HG03442 (cell line): ENCODE measurements around the gene DIO3.
"Not testable (repeated sequence)": the region's sequence is repeated elsewhere in the genome, so short reads cannot be mapped to it uniquely, and the experiment has no call there.

Experiments used
- ATAC-seq: cut with Tn5 transposase; IDR thresholded peaks from one replicate; pipeline ENCODE4 v1.9.1; 2021; ENCODE audit warnings: mild to moderate bottlenecking, moderate library complexity; ENCODE audit not compliant: unreplicated experiment

Gene DIO3

GRCh38 chr14:101557811-101558738 is 3.2 kb upstream of the DIO3 start:
- no peak for ATAC-seq

DNA sequence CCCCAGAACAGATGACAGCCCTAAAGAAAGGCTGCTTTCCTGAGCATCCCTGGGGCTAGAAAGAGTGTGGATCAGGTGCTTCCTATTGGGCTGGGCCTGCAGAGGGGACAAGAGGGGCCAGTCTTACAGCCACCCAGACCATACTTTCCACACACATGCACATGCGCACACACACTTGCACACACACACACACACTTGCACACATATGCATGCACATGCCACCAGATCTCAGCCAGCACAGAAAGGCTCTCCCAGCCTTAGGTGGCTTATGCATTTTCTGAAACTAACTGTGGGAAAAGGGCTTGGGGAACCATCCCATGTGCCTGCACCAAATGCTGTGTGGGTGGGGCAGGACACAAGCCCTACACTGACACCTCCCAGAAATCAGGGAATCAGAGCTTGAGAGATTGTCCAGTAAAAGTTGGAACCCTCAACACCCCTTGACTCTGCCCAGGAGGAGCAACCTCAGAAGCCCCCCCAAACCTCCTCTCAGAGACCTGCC is 2.5 kb upstream of the DIO3 start:
- no peak for ATAC-seq

DNA sequence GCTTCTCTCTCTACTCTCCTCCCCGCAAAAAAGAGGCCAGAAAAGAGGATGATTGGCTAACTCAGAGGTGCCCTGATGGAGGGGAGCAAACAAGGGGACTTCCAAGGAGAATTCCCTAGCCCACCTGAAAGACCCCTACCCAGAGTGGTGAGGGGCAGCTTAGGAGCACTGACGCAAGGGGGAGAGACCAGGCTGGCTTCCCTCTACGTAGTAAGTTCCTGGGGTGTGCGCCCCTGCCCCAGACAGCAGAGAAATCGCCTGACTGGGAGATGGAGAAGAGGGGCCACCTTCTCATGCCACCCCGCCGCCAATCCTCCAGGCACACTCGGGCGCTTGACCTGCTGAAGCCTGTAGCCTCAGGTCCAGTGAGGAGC is 2.1 kb upstream of the DIO3 start:
- no peak for ATAC-seq

DNA sequence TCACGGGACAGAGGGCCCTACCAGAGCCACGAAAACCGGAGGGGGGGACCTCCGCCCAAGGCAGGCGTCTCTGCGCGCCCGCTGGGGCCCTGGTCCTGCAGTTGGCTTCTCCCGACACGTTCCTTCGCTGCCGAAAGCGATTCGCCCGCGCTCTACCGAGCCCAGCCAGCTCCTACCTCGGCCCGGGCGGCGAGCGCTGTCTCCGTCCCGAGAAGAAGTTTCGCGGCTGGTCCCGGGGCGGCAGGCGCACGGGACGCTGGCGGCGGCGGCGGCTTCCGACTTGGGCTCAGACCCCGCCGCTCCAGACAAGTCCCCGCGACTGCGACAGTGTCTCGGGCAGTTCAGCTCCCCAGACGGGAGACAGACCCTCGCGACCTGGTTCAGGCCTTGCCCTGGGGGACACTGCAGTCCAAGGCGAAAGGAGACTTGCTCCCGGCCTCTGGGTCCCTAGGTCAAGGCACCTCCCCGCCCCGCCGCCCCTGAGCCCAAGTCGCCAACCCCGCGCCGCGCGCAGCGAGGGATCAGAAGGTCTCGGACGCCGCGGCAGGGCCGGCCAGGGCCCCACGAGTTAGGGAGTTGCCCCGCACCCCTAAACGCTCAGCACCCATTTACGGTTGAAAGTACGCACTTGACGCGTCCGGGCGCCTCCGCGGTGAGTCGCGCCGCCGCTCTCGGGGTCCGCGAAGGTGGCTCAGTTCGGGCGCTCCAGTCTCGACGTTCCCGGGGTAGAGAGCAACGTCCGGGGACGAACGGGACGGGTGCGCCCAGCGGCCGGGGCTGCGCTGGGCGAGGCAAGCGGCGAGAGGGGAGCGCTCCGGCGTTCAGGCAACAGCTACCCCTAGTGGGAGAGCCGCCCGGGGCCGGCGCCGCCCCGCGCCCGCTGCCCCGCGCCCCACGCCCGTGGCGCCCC is 1.4 kb upstream of the DIO3 start:
- ATAC-seq = no peak

GRCh38 chr14:101560534-101561113 is 671 bp upstream of the DIO3 start:
- no peak for ATAC-seq

DNA sequence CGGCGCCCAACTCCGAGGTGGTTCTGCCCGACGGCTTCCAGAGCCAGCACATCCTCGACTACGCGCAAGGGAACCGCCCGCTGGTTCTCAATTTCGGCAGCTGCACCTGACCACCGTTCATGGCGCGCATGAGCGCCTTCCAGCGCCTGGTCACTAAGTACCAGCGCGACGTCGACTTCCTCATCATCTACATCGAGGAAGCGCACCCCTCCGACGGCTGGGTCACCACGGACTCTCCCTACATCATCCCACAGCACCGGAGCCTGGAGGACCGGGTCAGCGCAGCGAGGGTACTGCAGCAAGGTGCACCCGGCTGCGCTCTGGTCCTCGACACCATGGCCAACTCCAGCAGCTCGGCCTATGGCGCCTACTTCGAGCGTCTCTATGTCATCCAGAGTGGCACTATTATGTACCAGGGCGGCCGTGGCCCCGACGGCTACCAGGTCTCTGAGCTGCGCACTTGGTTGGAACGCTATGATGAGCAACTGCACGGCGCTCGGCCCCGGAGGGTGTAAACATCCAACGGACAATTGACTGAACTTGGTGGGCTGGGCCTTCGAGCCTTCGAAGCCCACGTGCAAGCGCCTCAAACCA is 699 bp downstream of the DIO3 start:
- ATAC-seq = no peak

DNA sequence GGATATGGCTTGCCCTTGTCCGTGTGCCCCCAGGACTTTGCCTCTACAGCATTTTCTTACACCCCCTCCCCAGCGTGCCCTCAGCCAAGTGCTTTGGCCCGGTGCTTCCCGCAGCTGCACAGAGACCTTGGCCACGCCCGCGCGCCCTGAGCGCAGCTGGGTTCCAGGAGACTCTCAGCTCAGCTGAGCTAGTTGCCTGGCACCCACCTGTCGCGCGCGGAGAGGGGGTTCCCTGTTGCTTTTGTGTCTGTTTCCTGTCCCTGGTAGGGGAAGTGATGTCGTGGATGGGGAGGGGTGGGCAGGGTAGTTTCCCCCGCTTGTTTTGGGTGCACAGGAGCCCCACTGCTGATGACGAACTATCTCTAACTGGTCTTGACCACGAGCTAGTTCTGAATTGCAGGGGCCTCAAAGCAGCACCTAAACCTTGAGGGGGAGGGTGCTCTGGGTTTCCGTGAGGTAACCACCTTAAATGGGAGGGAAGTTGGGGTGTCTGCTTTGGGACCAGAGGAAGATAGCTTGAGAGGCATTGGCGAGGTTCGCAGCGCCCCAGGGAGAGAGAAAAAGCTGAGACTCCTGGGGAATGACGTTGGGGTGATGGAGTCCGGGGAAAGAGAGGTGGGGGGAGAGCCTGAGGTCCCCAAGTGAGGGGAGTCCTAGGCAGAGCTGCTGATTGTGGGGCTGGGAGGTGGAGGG is 1.5 kb downstream of the DIO3 start:
- ATAC-seq = no peak

DNA sequence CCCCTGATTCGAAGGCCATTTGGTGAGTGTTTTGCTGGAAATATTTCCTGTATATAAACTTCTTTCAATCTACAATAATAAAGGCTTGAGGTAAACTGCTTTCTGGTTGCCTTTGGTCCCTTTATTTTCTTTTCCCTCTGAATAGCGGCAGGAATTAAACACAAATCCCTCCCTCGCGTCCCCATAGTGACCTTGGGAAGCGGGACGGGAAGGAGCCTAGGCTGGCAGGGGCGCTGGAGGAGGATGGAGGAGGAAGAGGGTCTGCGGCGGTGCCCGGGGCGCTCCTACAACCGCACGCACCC is 2.0 kb downstream of the DIO3 start:
- no peak for ATAC-seq

DNA sequence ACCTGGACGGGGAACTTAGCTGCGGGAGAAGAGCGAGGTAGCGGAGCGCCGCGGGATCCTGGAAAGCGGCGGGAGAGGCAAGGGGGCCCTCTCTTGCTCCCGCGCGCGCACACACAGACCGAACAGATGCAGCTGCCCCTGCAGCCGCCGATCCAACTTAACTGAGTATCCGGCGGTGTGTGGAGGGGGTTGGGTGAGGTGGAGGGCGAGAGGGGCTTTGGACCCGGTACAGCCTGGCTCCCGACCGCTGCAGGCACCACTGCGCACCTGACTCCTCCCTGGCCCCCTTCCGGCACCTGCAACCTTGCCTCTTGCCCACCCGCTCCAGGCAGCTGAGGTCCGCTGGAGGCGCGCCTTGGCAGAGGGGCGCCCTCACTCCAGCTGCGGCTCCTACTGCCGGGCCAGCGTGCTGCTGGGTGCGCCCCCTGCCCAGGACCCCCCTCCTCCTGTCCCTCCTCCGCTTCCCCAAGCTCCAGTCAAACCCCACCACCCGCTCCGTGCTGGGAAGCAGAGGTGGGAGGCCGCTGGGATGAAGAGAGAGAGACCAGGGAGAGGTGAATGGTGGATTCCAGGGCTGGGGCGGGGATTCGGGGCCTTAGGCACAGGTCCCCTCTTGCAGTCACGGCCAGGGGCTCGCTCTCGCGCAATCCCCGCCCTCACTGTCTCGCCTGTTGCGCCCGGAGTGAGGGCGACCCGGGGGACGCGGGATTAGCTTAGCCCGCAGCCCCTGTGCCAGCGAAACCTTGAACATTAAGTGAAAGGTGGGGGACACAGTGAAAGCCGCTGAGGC is 2.6 kb downstream of the DIO3 start:
- no peak for ATAC-seq

DNA sequence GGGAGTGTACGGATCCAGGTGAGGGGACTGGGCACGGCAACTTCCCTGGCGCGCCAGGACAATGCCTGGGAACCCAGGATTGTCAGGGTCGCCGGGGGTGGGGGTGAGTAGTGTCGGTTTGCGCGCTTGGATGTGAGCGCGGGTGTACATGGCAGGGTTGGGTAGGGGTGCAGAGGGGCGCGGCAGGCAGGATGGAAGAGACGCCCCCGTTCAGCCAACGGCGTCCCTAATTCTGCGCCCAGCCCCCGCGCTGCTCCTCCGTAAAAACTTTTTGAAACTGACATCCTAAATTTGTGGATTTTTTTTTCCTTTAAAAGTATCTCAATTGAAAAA is 3.1 kb downstream of the DIO3 start:
- ATAC-seq = no peak

DNA sequence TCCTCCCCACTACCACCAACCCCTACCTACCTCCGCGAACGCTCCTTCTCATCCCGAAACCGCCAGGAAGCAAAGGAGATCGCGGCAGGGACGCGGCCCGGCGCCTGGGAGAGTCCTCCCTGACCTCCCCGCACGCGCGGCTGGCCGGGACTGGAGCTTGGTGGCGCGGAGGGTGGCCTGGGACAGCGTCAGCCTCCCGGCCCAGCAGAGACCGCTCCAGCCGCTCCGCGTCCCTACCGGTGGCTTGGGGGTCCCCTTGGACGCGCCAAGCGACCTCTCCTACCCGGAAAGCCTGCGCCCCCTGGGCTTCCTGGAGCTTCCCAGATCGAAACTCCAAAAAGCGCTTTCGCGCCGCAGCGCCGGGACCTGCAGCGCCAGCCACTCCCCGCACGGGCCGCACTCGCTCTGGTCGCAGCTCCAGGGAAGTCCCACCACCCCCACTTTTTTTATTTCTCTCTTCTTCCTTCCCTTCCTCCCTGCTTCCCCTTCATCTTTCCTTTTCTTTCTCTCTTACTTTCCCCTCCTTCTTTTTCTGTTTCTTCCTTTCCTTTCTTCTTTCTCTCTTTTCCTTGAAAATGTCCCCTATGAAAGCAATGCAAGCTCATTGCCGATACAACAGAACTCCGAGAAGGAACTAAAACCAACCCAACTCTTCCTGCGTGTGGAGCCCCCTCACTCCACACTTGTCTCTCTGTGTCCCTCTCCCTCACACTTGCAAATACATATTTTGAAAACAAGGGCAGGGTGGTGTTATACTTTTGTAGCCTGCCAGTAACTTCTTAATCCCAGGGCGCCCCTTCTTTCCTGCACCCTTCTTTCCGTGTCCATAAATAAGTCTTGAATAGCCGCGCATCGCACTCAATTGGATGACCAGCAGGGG is 3.8 kb downstream of the DIO3 start:
- no peak for ATAC-seq

DNA sequence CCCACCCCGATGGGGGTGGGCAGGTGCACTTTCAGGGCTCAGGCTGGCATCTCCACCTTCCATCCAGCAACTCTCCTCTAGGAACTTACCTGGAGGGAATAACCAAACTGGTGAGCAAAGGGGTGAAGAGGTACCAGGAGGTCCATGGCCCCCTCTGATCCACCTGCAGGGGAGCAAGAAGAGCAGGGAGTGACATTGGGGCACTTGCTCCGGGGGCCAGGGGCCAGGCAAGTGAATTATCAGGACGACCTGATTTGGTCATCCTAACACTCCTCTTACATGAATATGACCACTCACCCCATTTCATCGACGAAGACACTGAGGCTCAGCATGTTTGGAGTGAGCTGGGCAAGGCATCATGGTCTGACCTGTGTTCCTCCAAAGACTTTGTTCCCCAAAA is 6.0 kb downstream of the DIO3 start:
- ATAC-seq = no peak

GRCh38 chr14:101571004-101571403 is 9.7 kb downstream of the DIO3 start:
- ATAC-seq = no peak

GRCh38 chr14:101572526-101572925 is 11.2 kb downstream of the DIO3 start:
- not testable (repeated sequence) for ATAC-seq

DNA sequence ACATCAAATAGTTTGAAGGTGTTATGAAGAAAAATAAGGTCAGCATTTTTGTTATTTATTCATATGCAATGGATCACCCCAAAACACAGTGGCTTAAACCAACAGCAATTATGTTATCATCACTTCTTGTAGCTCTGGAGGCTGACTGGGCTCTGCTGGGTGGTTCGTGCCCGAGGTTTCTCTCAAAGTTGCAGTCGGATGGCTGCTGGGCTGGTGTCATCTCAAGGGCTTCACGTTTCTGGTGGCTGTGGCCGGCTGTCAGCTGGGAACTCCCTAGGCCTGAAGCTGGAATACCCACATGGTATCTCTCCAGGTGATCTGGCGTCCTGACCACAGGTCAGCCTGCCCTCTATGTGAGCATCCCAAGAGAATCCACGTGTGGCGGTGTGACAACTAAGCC is 12.0 kb downstream of the DIO3 start:
- no peak for ATAC-seq

- ATAC-seq = no peak
Observed at GRCh38 chr14:101575581-101575980, 14.3 kb downstream of the DIO3 start.

GRCh38 chr14:101577221-101577909 is 16.1 kb downstream of the DIO3 start:
- ATAC-seq = no peak

- no peak for ATAC-seq
Observed at GRCh38 chr14:101578489-101578888, 17.2 kb downstream of the DIO3 start.
